A549 (cell line): ENCODE results near the gene ALDH1L1.

Source experiments
- CBX2 ChIP-seq: fragments of 200-600 bp; sonication (generic); IDR thresholded peaks from 2 replicates; pipeline ENCODE4 v1.6.1; 2016; ENCODE audit warnings: low read depth, mild to moderate bottlenecking, borderline replicate concordance
- EP300 ChIP-seq, 2 experiments: fragments of >200 bp; sonication (Bioruptor Twin); formaldehyde crosslinking; IDR thresholded peaks; 2 replicates in 1 of 2; 3 replicates in 1 of 2; pipeline ENCODE4 v1.6.1; 2016 to 2017
- ESRRA ChIP-seq: fragments of 150-350 bp; IDR thresholded peaks from 2 replicates; pipeline ENCODE4 v1.6.1; 2014; ENCODE audit warnings: mild to moderate bottlenecking, low read length, borderline replicate concordance
- HDAC2 ChIP-seq: fragments of 200-600 bp; sonication (generic); IDR thresholded peaks from 2 replicates; pipeline ENCODE4 v1.6.1; 2016
- MAFK ChIP-seq: fragments of 450-650 bp; IDR thresholded peaks from 2 replicates; pipeline ENCODE4 v1.6.1; 2014; ENCODE audit not compliant: partially characterized antibody
- POLR2A ChIP-seq: IDR thresholded peaks from 2 replicates; pipeline ENCODE4 v1.6.1; 2012; ENCODE audit warnings: mild to moderate bottlenecking, low read length
- TF ChIP-seq, protein P1 (sequence below): fragments of >200 bp; sonication (Bioruptor Twin); formaldehyde crosslinking; IDR thresholded peaks from 3 replicates; pipeline ENCODE4 v1.5.1; 2016
- TF ChIP-seq, protein P2 (sequence below): fragments of 200-600 bp; sonication (generic); IDR thresholded peaks from 2 replicates; pipeline ENCODE4 v1.6.1; 2016; ENCODE audit warnings: antibody characterized with exemption, mild to moderate bottlenecking, moderate library complexity

DNA sequence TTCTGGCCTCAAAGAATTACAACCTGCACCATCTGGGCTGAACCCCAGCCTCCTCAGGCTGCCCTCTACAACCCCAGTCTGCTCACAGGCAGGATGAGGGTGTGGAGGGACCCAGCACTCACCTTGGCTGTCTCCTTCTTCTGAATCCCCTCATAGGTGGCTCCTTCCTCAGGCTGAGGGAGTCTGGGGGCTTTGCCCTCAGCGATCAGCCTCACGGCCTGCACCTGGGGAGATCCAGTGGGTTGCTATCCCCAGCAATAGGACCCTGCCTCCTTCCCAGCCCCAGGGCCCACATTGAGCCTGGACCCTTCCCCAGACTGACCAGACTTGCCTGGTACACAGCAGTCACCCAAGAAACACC is 25.1 kb downstream of the ALDH1L1 start:
- TF ChIP-seq ESRRA (no peak), EP300 (IDR thresholded peaks at IDR 0.05) (no peak), POLR2A (no peak), HDAC2 (no peak), MAFK (no peak), CBX2 (no peak)
- TF ChIP-seq, protein P1, sequence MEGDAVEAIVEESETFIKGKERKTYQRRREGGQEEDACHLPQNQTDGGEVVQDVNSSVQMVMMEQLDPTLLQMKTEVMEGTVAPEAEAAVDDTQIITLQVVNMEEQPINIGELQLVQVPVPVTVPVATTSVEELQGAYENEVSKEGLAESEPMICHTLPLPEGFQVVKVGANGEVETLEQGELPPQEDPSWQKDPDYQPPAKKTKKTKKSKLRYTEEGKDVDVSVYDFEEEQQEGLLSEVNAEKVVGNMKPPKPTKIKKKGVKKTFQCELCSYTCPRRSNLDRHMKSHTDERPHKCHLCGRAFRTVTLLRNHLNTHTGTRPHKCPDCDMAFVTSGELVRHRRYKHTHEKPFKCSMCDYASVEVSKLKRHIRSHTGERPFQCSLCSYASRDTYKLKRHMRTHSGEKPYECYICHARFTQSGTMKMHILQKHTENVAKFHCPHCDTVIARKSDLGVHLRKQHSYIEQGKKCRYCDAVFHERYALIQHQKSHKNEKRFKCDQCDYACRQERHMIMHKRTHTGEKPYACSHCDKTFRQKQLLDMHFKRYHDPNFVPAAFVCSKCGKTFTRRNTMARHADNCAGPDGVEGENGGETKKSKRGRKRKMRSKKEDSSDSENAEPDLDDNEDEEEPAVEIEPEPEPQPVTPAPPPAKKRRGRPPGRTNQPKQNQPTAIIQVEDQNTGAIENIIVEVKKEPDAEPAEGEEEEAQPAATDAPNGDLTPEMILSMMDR, result no peak
- TF ChIP-seq, protein P2, sequence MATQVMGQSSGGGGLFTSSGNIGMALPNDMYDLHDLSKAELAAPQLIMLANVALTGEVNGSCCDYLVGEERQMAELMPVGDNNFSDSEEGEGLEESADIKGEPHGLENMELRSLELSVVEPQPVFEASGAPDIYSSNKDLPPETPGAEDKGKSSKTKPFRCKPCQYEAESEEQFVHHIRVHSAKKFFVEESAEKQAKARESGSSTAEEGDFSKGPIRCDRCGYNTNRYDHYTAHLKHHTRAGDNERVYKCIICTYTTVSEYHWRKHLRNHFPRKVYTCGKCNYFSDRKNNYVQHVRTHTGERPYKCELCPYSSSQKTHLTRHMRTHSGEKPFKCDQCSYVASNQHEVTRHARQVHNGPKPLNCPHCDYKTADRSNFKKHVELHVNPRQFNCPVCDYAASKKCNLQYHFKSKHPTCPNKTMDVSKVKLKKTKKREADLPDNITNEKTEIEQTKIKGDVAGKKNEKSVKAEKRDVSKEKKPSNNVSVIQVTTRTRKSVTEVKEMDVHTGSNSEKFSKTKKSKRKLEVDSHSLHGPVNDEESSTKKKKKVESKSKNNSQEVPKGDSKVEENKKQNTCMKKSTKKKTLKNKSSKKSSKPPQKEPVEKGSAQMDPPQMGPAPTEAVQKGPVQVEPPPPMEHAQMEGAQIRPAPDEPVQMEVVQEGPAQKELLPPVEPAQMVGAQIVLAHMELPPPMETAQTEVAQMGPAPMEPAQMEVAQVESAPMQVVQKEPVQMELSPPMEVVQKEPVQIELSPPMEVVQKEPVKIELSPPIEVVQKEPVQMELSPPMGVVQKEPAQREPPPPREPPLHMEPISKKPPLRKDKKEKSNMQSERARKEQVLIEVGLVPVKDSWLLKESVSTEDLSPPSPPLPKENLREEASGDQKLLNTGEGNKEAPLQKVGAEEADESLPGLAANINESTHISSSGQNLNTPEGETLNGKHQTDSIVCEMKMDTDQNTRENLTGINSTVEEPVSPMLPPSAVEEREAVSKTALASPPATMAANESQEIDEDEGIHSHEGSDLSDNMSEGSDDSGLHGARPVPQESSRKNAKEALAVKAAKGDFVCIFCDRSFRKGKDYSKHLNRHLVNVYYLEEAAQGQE, result no peak
